Activated T-helper 2 cell treated with anti-CD3 and anti-CD28 coated beads, Interferon-gamma antibody, Interleukin-2, Interleukin-4, amounts not matched to agents 10 μg/mL and 5 μg/mL and 100 μg/mL, durations not matched to agents 14 hours and 24 hours and 36 hours (primary cell): ENCODE data around the gene BMPER. TPM values are rescaled to one million over a fixed set of nuclear protein-coding genes. Genes with fewer than 3 reads are reported as not detected.

Source experiments
- DNase-seq: peaks from one replicate; pipeline ENCODE4 v3.0.0; 2021; ENCODE audit warnings: low spot score
- H3K27ac Mint-ChIP-seq: one replicate; pipeline ENCODE4 v1.8.0; 2021; ENCODE audit warnings: mixed read lengths
- H3K27me3 Mint-ChIP-seq: one replicate; pipeline ENCODE4 v1.8.0; 2021; ENCODE audit warnings: low read depth, mixed read lengths
- H3K36me3 Mint-ChIP-seq: one replicate; pipeline ENCODE4 v1.8.0; 2021; ENCODE audit warnings: low read depth, mixed read lengths
- H3K4me1 Mint-ChIP-seq: one replicate; pipeline ENCODE4 v1.8.0; 2021; ENCODE audit warnings: low read depth, mixed read lengths
- H3K4me3 Mint-ChIP-seq: one replicate; pipeline ENCODE4 v1.8.0; 2021; ENCODE audit warnings: low read depth, mild to moderate bottlenecking, moderate library complexity, mixed read lengths
- H3K9me3 Mint-ChIP-seq: one replicate; pipeline ENCODE4 v1.8.0; 2021; ENCODE audit warnings: mixed read lengths
- intact Hi-C: fragments of 100-400 bp; cut with micrococcal nuclease; formaldehyde crosslinking; loops from one replicate; pipeline ENCODE4 v1.15.1; 2023
- total RNA-seq: library from RNA; stranded (reverse); gene quantifications from 2 replicates; pipeline ENCODE4 v1.2.3, GENCODE V29; 2022

The BMPER gene
- total RNA-seq, 1 donor from 2014 or later, result not detected

GRCh38 chr7:34145603-34146002 lies 240.3 kb downstream of the BMPER start:
- H3K4me3 Mint-ChIP-seq, result no peak overlapping the region
- H3K4me1 Mint-ChIP-seq, result no peaks in the 10 kb centered on the region
- intact Hi-C loops, result no loop called here
- H3K27me3 Mint-ChIP-seq, result no peaks in the 10 kb centered on the region
- no peak overlapping the region for H3K27ac Mint-ChIP-seq
- H3K36me3 Mint-ChIP-seq, result no peaks in the 10 kb centered on the region
- H3K9me3 Mint-ChIP-seq, result no peaks in the 10 kb centered on the region
- no peak for DNase-seq

- Mint-ChIP-seq H3K27ac (no peak overlapping the region), H3K9me3 (peaks cover 14% of the 10 kb centered on the region), H3K27me3 (no peaks in the 10 kb centered on the region)
Observed at GRCh38 chr7:34153656-34154270, 248.4 kb downstream of the BMPER start.

GRCh38 chr7:34155220-34155908 lies 250.0 kb downstream of the BMPER start:
- peaks cover 14% of the 10 kb centered on the region for H3K9me3 Mint-ChIP-seq

More at GRCh38 chr7:34153656-34154270, 248.4 kb downstream of the BMPER start:
- intact Hi-C loops, result no loop called here
- no peak for DNase-seq
- H3K36me3 Mint-ChIP-seq, result no peaks in the 10 kb centered on the region
- H3K4me1 Mint-ChIP-seq, result no peaks in the 10 kb centered on the region
- no peak overlapping the region for H3K4me3 Mint-ChIP-seq

GRCh38 chr7:34156336-34156735 lies 251.0 kb downstream of the BMPER start:
- DNase-seq, result no peak
- no peak overlapping the region for H3K4me3 Mint-ChIP-seq
- no peaks in the 10 kb centered on the region for H3K36me3 Mint-ChIP-seq
- H3K9me3 Mint-ChIP-seq, result peaks cover 14% of the 10 kb centered on the region
- no peaks in the 10 kb centered on the region for H3K4me1 Mint-ChIP-seq
- no peaks in the 10 kb centered on the region for H3K27me3 Mint-ChIP-seq
- intact Hi-C loops, result no loop called here
- H3K27ac Mint-ChIP-seq, result no peak overlapping the region

More at GRCh38 chr7:34155220-34155908, 250.0 kb downstream of the BMPER start:
- intact Hi-C loops, result no loop called here
- DNase-seq, result no peak
- Mint-ChIP-seq H3K27me3 (no peaks in the 10 kb centered on the region), H3K36me3 (no peaks in the 10 kb centered on the region), H3K27ac (no peak overlapping the region), H3K4me3 (no peak overlapping the region), H3K4me1 (no peaks in the 10 kb centered on the region)

GRCh38 chr7:34157137-34157536 lies 251.8 kb downstream of the BMPER start:
- H3K4me3 Mint-ChIP-seq, result no peak overlapping the region
- DNase-seq, result no peak
- H3K27ac Mint-ChIP-seq, result no peak overlapping the region
- no peaks in the 10 kb centered on the region for H3K36me3 Mint-ChIP-seq
- no peaks in the 10 kb centered on the region for H3K27me3 Mint-ChIP-seq
- intact Hi-C loops, result no loop called here
- H3K9me3 Mint-ChIP-seq, result peaks cover 17% of the 10 kb centered on the region
- no peaks in the 10 kb centered on the region for H3K4me1 Mint-ChIP-seq

- peaks cover 17% of the 10 kb centered on the region for H3K9me3 Mint-ChIP-seq
- no peaks in the 10 kb centered on the region for H3K36me3 Mint-ChIP-seq
- no peaks in the 10 kb centered on the region for H3K27me3 Mint-ChIP-seq
- intact Hi-C loops, result no loop called here
- no peak overlapping the region for H3K4me3 Mint-ChIP-seq
- H3K27ac Mint-ChIP-seq, result no peak overlapping the region
- DNase-seq, result no peak
- no peaks in the 10 kb centered on the region for H3K4me1 Mint-ChIP-seq
Observed at GRCh38 chr7:34158368-34159153, 253.2 kb downstream of the BMPER start.

- no peaks in the 10 kb centered on the region for H3K4me1 Mint-ChIP-seq
- no peaks in the 10 kb centered on the region for H3K27me3 Mint-ChIP-seq
- no peaks in the 10 kb centered on the region for H3K36me3 Mint-ChIP-seq
- H3K9me3 Mint-ChIP-seq, result peaks cover 22% of the 10 kb centered on the region
- no peak overlapping the region for H3K27ac Mint-ChIP-seq
- no peak overlapping the region for H3K4me3 Mint-ChIP-seq
- DNase-seq, result no peak
- intact Hi-C loops, result no loop called here
Observed at GRCh38 chr7:34160261-34160752, 255.0 kb downstream of the BMPER start.

- H3K36me3 Mint-ChIP-seq, result no peaks in the 10 kb centered on the region
- no peak overlapping the region for H3K27ac Mint-ChIP-seq
- H3K9me3 Mint-ChIP-seq, result peaks cover 18% of the 10 kb centered on the region
- intact Hi-C loops, result no loop called here
- no peaks in the 10 kb centered on the region for H3K27me3 Mint-ChIP-seq
- no peak overlapping the region for H3K4me3 Mint-ChIP-seq
- H3K4me1 Mint-ChIP-seq, result no peaks in the 10 kb centered on the region
- no peak for DNase-seq
Observed at GRCh38 chr7:34162027-34162565, 256.8 kb downstream of the BMPER start.

- Mint-ChIP-seq H3K27me3 (no peaks in the 10 kb centered on the region), H3K4me1 (no peaks in the 10 kb centered on the region), H3K9me3 (peaks cover 13% of the 10 kb centered on the region), H3K36me3 (no peaks in the 10 kb centered on the region), H3K4me3 (no peak overlapping the region), H3K27ac (no peak overlapping the region)
- DNase-seq, result no peak
- intact Hi-C loops, result no loop called here
Observed at GRCh38 chr7:34162677-34163076, 257.3 kb downstream of the BMPER start.

GRCh38 chr7:34163956-34164355 lies 258.6 kb downstream of the BMPER start:
- H3K4me3 Mint-ChIP-seq, result no peak overlapping the region
- intact Hi-C loops, result no loop called here
- H3K27ac Mint-ChIP-seq, result no peak overlapping the region
- no peak for DNase-seq
- H3K36me3 Mint-ChIP-seq, result no peaks in the 10 kb centered on the region
- peaks cover 11% of the 10 kb centered on the region for H3K9me3 Mint-ChIP-seq
- no peaks in the 10 kb centered on the region for H3K27me3 Mint-ChIP-seq
- no peaks in the 10 kb centered on the region for H3K4me1 Mint-ChIP-seq

- Mint-ChIP-seq H3K27ac (no peak overlapping the region), H3K4me1 (no peaks in the 10 kb centered on the region), H3K27me3 (no peaks in the 10 kb centered on the region), H3K4me3 (no peak overlapping the region), H3K36me3 (no peaks in the 10 kb centered on the region), H3K9me3 (peaks cover 11% of the 10 kb centered on the region)
- no peak for DNase-seq
- intact Hi-C loops, result no loop called here
Observed at GRCh38 chr7:34165466-34165865, 260.1 kb downstream of the BMPER start.

GRCh38 chr7:34165927-34166550 lies 260.7 kb downstream of the BMPER start:
- H3K27ac Mint-ChIP-seq, result no peak overlapping the region
- H3K36me3 Mint-ChIP-seq, result no peaks in the 10 kb centered on the region
- intact Hi-C loops, result no loop called here
- no peak for DNase-seq
- no peaks in the 10 kb centered on the region for H3K27me3 Mint-ChIP-seq
- peaks cover 11% of the 10 kb centered on the region for H3K9me3 Mint-ChIP-seq
- no peak overlapping the region for H3K4me3 Mint-ChIP-seq
- H3K4me1 Mint-ChIP-seq, result no peaks in the 10 kb centered on the region
